GM12865 (cell line): ENCODE measurements around the gene ZBED4.

Experiments
- DNase-seq: peaks from one replicate; pipeline ENCODE4 v3.0.0; 2010; ENCODE audit warnings: low read depth
- H3K4me3 ChIP-seq: 2 replicates; pipeline ENCODE4 v1.5.1; 2011; ENCODE audit warnings: mild to moderate bottlenecking, low read depth, low read length, control low read depth
- TF ChIP-seq, protein P1 (sequence below): IDR thresholded peaks from 2 replicates; pipeline ENCODE4 v1.5.1; 2011; ENCODE audit warnings: low read length, control low read depth, low read depth, inconsistent platforms; ENCODE audit not compliant: insufficient read depth; ENCODE audit errors: missing control alignments

Gene ZBED4

GRCh38 chr22:49903322-49904039 lies 49.8 kb downstream of the ZBED4 start:
- DNase-seq, result no peak
- H3K4me3 ChIP-seq, result no peak overlapping the region
- TF ChIP-seq, protein P1, sequence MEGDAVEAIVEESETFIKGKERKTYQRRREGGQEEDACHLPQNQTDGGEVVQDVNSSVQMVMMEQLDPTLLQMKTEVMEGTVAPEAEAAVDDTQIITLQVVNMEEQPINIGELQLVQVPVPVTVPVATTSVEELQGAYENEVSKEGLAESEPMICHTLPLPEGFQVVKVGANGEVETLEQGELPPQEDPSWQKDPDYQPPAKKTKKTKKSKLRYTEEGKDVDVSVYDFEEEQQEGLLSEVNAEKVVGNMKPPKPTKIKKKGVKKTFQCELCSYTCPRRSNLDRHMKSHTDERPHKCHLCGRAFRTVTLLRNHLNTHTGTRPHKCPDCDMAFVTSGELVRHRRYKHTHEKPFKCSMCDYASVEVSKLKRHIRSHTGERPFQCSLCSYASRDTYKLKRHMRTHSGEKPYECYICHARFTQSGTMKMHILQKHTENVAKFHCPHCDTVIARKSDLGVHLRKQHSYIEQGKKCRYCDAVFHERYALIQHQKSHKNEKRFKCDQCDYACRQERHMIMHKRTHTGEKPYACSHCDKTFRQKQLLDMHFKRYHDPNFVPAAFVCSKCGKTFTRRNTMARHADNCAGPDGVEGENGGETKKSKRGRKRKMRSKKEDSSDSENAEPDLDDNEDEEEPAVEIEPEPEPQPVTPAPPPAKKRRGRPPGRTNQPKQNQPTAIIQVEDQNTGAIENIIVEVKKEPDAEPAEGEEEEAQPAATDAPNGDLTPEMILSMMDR, result no peak

DNA sequence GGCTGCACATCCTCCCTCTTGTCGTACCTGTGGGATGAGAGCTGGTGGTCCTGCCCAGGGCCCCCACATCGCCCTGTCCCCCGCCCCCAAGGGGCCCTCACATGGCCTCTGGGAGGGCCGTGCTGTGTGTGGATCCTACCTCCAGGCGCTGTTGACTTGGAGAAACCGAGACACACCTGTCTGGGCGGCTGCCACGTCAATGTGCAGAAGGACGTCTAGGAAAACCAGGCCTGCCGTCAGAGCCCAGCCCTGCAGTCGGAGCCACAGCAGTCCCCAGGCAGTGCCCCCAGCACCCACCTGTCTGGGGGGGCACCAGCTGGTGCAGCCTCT lies 50.4 kb downstream of the ZBED4 start:
- TF ChIP-seq, protein P1, result no peak
- no peak overlapping the region for H3K4me3 ChIP-seq
- no peak for DNase-seq

DNA sequence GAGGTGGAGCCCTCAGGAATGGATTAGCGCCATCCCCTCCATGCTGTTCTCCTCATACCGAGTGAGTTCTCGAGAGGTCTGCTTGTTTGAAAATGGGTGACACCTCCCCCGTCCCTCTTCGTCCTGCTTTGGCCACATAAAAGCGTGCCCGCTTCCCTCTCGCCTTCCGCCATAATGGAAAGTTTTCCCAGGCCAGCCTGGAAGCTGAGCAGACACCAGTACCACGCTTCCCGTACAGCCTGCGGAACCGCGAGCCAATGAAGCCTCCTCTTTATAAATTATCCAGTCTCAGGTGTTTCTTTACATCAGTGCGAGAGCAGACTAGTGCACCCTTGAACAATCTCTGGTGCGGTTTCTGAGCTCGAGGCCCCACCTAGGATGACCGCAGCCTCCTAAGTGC lies 51.8 kb downstream of the ZBED4 start:
- no peak for DNase-seq
- H3K4me3 ChIP-seq, result no peak overlapping the region
- TF ChIP-seq, protein P1, result no peak

GRCh38 chr22:49906071-49906798 lies 52.6 kb downstream of the ZBED4 start:
- no peak for DNase-seq
- H3K4me3 ChIP-seq, result no peak overlapping the region
- TF ChIP-seq, protein P1, result no peak

DNA sequence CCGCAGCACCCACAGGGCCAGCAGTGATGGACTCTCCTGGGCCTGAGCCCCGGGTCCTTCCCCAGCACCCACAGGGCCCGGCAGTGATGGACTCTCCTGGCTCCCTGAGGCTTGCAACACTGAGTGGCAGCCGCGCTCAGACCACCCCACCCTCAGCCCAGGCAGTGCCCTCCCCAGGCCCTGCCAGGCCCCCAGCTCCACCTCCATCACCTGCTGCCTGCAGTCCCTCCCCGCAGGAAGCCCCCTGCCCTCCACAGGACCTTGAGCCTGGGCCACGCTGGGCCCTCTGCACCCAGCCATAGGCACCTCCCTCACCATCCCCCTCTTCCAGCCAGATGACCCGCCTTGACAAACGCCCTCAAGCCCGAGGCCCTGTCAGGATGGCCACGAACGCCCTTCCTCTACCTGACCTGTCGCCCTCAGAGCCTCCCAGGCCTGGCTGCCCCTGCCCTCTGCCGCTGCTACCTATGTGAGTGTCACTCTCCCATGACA lies 53.2 kb downstream of the ZBED4 start:
- TF ChIP-seq, protein P1, result no peak
- H3K4me3 ChIP-seq, result no peak overlapping the region
- no peak for DNase-seq

- TF ChIP-seq, protein P1, result no peak
- H3K4me3 ChIP-seq, result no peak overlapping the region
- DNase-seq, result no peak
These were observed 54.2 kb downstream of the ZBED4 start for GRCh38 chr22:49907807-49908206.
